ENCODE measurements around the gene TBL1XR1.

Gene TBL1XR1

GRCh38 chr3:177197041-177197726, at the start of gene TBL1XR1:
TBL1XR1 (minus strand) TSS chr3:177197482; CDS start chr3:177064977, 132,505 bp downstream.
- DNase-seq (ENCODE audit: low read depth in 3 of 3, low spot score in 1 of 3): peak; percentile 68 to 79 (median 71)

DNA sequence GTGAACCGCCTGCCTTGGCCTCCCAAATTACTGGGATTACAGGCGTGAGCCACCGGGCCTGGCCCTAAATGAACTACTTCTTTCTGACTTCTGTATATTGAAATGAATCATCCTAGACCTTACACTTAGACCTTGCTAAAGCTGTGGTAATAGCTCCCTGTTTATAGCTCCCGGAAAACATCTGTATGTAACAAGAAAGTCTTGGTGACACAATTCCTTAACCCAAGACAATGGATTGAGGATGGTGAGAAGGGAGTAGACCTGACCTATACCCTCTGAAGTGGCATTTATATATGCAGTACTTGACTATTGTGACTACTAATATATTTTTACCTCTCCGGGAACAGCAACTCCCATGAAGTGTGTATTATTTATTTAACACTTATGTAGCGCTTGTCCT, 48.0 kb upstream of the TBL1XR1 start:
- no peak for DNase-seq (ENCODE audit: low read depth in 3 of 3, low spot score in 1 of 3)

DNA sequence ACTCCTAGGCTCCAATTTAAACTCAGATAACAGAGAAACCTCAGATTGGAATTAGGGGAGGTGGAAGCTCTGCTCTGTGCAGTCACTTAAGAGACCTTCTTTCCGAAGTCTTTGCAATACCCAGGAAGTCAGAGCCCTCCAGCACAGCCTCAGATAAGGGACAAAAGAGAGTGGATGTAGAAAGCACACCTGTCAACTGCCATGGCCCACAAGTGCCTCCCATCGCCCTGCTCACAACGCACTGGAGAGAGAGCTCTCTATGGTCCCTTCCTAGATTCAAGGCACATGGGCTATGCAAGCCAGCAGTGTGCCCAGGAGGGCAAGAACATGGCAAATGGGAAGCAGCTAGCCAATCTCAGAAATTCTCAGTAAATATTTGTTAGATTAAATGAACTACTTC, 47.3 kb upstream of the TBL1XR1 start:
- DNase-seq (ENCODE audit: low read depth in 3 of 3, low spot score in 1 of 3): no peak

DNA sequence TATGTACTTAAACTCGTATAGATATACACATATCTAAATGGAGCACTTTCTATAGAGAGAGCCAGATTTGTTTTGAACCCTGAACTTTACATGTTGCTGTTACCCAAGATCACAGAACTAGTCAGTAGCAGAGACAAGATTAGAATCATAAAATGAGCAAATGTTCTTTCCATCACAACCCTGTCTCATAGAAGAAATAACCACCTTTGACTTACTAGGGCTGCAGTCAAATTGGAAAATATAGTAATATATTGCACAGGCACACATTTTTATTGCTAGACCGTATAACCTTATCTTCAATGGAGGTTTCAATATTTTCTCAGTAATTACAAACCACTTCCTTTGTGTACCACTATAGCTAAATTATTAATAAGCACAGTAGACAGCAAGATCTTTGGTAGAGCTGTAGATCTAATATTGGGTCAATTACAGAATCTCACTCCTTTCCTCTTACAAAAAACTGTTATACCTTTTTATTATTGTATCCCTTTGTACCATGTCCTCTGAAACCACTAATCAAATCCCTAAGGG, 41.5 kb upstream of the TBL1XR1 start:
- DNase-seq (ENCODE audit: low read depth in 3 of 3, low spot score in 1 of 3): no peak

- DNase-seq (ENCODE audit: low read depth in 3 of 3, low spot score in 1 of 3): no peak
These were observed 39.9 kb upstream of the TBL1XR1 start for GRCh38 chr3:177237206-177237605.

DNA sequence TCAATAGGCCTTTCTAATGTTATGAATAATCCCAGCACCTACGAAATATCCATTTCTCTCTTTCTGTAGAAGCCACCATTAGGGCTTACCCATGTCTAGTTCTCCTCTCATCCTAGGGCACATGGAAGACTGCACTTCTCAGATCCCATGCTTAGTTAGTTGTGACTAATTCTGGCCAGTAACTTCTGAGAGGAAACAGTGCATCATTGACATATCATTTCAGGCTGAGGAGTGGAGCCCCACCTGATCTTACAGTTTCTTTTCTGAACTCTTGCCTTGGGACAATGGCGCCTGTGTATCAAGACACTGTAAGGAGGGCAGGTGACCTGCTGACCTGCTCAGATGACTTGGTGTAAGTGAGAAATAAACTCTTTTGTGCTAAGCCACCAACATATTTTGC, 39.4 kb upstream of the TBL1XR1 start:
- DNase-seq (ENCODE audit: low read depth in 3 of 3, low spot score in 1 of 3): no peak

DNA sequence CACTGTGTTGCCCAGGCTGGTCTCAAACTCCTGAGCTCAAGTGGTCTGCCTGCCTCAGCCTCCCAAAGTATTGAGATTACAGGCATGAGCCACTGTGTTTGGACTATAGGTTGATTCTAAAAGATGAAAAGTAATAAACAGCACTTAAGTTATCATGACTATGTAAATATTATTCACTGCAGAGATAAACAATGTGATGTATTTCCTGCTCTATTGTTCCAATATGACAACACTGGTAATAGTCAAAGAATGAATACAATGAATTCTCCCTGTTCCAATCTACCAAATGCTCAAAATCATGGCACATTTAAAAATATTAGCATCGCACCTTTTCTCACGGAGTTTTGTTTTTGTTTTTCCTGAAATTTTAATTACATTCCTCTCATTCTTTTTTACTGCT, 36.8 kb upstream of the TBL1XR1 start:
- DNase-seq (ENCODE audit: low read depth in 3 of 3, low spot score in 1 of 3): no peak

- no peak for DNase-seq (ENCODE audit: low read depth in 3 of 3, low spot score in 1 of 3)
These were observed 34.0 kb upstream of the TBL1XR1 start for GRCh38 chr3:177231242-177231641.

- DNase-seq (ENCODE audit: low read depth in 3 of 3, low spot score in 1 of 3): no peak
These were observed 33.4 kb upstream of the TBL1XR1 start for GRCh38 chr3:177230641-177231040.

DNA sequence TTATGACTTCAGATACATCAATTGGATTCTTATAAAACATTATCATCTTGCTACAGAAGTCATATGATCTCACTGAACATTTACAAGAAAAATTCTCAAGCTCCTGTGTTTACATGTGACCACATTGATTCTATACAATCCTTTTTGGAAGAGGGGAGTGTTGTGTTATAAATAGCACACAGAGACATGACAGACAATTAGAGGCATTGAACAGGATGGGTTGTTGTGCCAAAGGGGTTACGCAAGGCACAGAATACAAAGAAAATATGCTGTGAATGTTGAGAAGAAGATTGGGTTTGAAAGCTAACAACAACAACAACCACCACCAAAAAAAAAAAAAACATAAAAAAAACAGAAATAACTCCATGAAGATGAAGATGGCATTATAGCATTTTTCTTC, 32.5 kb upstream of the TBL1XR1 start:
- DNase-seq (ENCODE audit: low read depth in 3 of 3, low spot score in 1 of 3): no peak

DNA sequence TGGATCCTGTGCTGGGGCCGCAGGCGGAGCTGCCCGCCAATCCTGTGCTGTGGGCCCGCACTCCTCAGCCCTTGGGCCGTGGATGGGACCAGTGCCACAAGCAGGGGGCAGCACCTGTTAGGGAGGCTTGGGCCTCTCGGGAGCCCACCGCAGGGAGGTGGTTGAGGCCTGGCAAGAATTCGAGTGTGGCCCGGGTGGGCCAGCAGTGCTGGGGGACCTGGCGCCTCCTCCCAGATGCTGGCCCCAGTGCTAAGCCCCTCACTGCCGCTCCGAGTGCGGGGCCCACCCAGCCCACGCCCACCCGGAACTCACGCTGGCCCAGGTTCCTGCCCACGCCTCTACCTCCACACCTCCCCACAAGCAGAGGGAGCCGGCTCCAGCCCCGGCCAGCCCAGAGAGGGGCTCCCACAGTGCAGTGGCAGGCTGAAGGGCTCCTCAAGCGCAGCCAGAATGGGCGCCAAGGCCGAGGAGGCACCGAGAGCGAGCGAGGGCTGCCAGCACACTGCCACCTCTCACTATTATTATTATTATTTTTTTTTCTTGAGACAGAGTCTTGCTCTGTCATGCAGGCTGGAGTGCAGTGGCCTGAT, 31.4 kb upstream of the TBL1XR1 start:
- DNase-seq (ENCODE audit: low read depth in 3 of 3, low spot score in 1 of 3): no peak

DNA sequence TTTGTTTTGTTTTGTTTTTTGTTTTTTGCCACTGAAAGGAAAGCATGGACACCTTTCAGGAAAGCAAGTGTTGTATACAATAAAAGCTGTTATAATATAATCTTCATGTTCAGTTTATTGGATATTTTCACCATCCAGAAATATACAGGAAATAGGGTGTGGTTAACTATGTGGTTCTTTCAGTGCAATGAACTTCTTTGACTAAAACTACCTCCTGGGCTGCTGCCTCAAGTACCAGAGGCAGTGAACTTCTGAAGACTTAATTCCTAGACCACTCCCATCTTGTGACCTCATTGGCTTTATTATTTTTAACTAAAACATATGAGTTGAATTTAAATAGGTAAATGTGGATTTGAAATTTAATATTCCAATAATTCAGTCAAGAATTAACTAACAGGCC, 27.1 kb upstream of the TBL1XR1 start:
- DNase-seq (ENCODE audit: low read depth in 3 of 3, low spot score in 1 of 3): no peak

DNA sequence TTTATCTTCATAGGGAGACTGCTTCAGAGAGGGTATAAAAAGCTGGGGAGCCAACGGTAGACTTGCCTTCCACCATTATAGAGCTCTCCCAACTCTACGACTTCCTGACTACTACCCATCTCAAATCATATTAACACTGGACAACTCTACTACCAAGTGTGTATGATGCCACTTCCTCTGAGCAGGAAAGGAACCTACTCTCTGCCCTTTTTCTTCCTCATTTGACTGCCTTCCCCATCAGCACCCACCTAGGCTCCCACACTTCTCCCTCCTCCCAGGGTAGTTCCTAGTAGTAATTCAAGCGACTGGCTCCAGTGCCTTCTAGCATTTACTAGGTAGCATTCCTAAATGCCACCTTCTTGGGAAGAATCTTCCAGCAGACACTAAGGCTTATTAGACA, 24.5 kb upstream of the TBL1XR1 start:
- no peak for DNase-seq (ENCODE audit: low read depth in 3 of 3, low spot score in 1 of 3)

GRCh38 chr3:177220136-177220974, 23.1 kb upstream of the TBL1XR1 start:
- no peak for DNase-seq (ENCODE audit: low read depth in 3 of 3, low spot score in 1 of 3)

DNA sequence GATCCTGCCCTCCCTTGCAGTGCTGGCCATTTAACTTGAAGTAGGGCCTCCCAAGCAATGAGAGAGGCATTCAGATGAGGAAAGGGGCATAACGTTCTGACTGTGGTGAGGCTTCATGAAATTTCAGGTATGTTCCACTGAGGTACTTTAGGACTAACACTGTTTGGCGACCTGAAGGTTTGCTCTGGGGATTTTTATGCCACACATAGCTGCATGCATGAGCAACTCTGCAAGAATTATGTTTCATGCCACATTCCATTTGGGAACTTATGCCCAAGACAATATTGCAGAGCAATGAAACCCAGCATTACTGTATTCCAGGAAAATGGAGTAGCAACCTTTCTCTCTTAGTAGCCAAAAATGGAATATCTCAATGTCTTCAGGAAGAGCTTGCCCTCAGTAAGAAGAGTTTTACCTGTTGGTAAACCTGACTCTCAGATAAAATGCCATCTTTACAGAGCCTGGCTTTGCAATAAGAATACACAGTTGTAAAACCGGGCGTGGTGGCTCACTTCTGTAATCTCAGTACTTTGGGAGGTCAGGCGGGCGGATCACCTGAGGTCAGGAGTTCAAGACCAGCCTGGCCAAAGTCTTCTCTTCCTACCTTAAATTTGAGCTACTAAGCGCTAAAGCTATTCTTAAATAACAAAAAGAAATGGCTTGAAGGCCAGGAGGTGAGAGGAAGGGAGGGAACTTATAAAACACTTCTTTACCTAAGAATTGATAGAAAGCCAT, 16.7 kb upstream of the TBL1XR1 start:
- DNase-seq (ENCODE audit: low read depth in 3 of 3, low spot score in 1 of 3): no peak

- no peak for DNase-seq (ENCODE audit: low read depth in 3 of 3, low spot score in 1 of 3)
These were observed 15.5 kb upstream of the TBL1XR1 start for GRCh38 chr3:177212756-177213155.

DNA sequence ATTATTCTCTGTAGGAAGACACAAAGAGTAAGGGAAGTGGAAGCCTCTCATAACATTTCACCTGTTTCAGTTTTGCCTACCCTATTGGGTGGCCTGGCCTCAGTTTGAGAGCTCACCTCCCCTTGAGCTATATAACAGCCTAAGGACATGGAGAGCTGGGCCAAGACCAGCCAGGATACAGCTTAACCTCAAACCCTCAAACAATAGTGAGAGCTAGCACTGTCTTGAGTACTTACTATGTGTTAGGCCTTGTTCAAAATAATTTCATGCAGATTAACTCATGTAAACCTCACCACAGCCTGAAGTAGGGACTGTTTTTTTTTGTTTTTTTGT, 15.0 kb upstream of the TBL1XR1 start:
- DNase-seq (ENCODE audit: low read depth in 3 of 3, low spot score in 1 of 3): no peak

- no peak for DNase-seq (ENCODE audit: low read depth in 3 of 3, low spot score in 1 of 3)
These were observed 14.4 kb upstream of the TBL1XR1 start for GRCh38 chr3:177211503-177212277.

- DNase-seq (ENCODE audit: low read depth in 3 of 3, low spot score in 1 of 3): no peak
These were observed 13.6 kb upstream of the TBL1XR1 start for GRCh38 chr3:177210744-177211502.

DNA sequence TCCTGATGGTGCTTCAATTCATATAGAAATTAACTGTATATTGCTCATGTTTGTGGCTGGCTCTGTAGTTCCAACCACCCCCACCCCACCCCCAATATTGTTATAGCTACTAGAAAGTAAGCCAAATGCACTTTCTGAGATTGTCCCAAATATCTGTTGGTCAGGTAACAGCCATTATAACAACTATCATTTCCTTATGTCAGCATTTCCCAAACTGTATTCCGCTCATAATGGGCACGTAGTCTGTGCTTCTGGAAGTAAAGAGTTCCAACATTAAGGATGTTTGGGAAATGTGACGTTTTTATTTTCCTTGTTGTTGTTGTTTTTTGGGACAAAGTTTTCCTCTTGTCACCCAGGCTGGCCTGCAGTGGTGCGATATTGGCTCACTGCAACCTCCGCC, 12.2 kb upstream of the TBL1XR1 start:
- no peak for DNase-seq (ENCODE audit: low read depth in 3 of 3, low spot score in 1 of 3)
